ENCODE data around the gene SND1.
"Not testable (repeated sequence)": the region's sequence is repeated elsewhere in the genome, so short reads cannot be mapped to it uniquely, and the experiment has no call there.

Gene SND1

DNA sequence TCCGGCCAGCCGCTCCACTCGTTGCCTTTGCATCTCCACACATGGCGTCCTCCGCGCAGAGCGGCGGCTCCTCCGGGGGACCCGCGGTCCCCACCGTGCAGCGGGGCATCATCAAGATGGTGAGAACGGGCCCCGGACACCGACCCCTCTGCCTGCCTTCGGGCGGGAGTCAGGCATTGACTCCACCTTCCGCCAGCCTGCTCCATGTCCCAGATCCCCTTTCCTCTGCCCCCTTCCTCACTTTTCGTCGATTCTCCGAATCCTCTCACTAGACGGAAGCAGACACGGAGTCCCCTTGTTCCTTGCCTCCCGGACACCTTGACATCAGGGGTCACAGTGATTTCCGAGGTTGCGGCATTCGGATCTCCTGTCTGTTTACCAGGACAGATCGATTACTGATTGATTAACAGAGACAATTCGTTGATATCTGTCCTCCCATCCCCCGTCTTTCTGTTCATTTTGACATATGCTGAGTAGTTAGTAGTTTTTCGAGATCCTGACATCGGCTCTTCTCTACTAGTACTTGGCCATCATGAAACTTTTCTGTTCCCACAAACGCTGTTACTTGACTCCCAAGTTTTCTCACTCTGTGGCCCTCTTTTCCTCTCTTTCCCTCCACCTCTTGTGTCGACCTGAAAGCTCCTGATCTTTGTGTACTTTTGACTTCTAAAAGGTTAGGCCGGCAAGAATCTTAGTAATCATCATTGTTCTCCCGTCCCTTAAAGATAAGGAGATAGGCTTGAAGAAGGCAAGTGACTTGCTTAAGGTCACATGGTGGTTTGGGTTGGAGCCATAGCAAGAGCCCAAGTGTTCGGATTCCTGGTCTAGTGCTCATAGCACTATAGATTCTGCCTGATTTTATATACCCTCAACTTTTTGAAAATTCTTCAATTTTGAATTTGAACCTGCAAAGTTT is 597 bp downstream of the SND1 start:
- in situ Hi-C loops (cut with MboI; ENCODE audit: low sequenced_read_pairs): no loop called here

DNA sequence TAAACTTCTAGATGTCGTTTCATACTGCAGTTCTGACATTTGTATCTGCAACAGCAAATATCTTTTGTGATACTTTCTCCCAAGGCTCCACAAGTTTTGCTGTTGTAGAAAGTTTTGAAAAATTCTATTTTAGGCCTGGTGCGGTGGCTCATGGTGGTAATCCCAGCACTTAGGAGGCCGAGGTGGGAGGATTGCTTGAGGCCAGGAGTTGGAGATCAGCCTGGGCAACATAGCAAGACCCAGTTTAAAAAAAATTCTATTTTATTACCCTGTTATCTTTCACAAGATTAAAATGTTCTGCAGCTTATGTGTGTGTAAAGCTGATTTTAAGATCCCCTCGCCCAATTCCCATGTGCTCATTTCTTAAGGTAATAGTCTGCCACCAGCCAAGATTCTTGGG is 1.4 kb downstream of the SND1 start:
- in situ Hi-C loops (cut with MboI; ENCODE audit: low sequenced_read_pairs): no loop called here

DNA sequence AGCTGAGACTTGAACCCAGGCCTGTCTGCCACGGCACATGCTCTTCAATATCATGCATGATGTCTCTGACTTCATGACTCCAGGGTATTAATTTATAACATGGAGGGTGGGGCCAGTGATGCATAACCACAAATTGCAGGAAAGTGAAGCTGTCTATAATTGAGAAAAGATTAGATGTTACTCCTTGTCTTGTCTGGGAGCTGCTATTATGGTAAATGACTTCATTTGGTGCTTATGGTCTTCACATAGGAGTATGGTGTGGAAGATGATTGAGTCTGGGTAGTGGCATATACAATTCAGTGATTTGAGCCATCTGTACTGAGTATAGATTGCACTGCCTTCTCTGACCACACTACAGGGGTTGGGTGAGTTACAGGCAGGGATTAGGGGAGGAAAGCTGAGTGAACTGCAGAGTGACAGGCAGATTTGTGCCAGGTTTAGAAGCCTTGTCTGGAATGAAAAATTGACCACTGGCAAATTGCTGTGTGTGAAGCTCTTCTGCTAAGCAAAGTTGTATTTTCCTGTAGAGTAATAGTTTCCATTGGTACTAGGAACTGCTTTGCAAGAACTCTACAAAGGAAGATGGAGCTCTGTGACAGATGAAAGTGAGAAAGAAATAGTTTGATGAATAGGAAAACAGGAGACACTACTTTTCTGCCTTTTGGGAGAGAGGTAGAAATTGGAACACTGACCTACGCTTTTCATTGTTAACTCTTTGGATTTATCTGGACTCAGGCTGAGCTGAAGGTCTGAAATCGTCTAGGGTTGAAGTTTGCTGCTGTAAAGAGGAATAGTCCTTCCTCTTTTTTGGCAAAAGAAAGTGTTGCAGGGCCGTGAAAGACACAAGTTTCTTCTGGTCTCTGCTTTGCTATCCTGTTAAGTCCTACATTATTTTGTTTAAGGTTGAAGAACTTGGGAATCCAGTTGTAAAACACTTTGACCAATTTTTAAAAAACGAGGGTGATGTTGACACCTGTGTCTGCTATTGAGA is 2.7 kb downstream of the SND1 start:
- in situ Hi-C loops (cut with MboI; ENCODE audit: low sequenced_read_pairs): no loop called here

DNA sequence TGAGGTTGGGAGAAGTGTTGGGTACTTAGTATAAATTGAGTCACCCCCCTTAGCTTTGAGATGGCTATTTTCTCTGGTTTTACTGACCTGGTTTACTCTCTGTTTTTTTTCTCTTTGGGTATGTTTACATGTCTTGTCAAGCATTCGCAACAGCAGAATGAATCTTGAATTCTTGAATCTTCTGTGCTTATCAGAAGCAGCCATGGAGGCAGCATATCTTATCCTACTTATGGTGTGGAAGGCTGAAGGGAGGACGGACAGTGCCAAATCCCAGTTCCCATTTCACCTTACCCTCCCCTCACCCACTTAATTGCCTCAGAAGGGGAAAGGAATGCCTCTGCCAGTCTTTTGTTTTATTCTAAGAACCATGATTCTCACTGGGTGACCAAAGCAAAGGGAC is 3.7 kb downstream of the SND1 start:
- in situ Hi-C loops (cut with MboI; ENCODE audit: low sequenced_read_pairs): no loop called here

DNA sequence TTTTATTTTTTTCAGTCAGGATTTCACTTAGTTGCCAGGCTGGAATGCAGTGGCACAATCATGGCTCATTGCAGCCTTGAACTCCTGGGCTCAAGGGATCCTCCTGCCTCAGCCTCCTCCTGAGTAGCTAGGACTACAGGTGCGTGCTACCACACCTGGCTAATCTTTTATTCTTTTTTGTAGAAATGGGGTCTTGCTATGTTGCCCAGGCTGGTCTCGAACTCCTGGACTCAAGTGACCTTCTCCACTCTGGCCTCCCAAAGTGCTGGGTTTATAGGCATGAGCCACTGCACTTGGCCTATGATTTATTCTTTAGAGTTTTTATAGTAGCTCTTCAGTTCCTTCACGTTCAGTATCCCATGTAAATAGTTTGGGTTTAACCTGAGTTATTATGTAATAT is 5.5 kb downstream of the SND1 start:
- in situ Hi-C loops (cut with MboI; ENCODE audit: low sequenced_read_pairs): no loop called here

DNA sequence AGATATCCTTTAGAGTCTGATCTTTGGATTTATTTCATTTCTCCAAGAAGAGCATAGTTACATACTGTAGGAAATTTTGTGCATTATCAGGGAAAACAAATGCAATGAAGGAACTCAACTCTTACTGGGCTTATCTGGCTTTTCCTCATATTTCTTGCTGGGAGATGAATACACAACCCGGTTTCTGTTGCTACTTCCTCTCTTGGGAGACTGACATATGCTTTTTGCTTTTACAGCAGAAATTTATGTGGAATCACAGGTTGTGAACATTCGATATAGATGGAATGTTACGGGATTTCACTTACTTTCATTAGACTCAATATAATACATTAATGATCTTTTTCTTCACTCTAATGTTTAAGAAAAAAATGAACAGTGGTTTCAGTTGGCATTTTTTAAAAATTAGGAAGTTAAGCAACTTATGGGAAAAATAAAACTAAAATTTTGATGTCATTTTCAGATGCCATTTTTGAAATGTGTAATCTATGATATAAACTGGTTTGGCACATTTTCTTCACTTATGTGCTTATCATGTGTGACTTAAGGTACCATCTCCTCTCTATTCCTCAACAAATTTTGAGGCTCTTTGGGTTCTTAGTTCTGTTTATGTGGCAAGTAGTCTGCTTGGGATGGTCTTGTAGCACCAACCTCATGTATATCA is 7.1 kb downstream of the SND1 start:
- in situ Hi-C loops (cut with MboI; ENCODE audit: low sequenced_read_pairs): no loop called here

DNA sequence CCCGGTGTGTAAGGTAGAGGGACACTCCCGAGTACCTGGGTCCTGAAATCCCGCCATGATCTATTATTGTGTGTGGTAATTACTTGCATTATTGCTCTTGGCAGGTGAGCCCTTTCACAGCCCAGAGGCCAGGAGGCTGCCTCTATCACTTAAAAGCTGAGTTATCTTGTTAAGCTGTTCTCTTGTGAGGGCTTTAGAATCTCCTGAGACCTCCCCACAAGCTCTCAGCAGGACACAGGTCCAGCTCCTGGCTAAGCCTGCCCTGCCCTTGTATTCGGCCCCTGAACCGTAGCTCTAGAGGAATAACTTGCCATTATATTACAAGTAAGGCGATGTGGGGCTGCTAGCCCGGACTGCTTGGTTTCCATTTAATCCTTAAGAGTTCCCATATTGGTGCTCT is 13.9 kb downstream of the SND1 start:
- in situ Hi-C loops (cut with MboI; ENCODE audit: low sequenced_read_pairs): no loop called here

DNA sequence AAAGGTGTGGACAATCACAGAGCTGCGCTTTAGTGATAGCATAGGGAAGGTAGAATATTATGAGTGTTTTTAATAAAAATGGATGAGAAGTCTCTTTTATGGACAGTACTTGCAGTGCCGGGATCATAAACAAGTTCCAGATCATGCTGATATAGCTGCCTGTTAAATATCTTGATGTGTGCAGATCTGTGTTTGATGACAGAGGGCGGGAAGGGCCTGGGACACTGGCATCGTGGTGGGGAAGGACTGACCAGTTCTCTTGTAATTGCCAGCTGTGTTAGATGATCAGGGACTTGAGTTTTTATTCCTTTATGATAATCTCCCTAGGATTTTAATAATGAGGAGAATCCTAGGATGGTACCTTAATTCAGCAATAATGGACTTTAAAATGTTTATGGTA is 14.6 kb downstream of the SND1 start:
- in situ Hi-C loops (cut with MboI; ENCODE audit: low sequenced_read_pairs): no loop called here

DNA sequence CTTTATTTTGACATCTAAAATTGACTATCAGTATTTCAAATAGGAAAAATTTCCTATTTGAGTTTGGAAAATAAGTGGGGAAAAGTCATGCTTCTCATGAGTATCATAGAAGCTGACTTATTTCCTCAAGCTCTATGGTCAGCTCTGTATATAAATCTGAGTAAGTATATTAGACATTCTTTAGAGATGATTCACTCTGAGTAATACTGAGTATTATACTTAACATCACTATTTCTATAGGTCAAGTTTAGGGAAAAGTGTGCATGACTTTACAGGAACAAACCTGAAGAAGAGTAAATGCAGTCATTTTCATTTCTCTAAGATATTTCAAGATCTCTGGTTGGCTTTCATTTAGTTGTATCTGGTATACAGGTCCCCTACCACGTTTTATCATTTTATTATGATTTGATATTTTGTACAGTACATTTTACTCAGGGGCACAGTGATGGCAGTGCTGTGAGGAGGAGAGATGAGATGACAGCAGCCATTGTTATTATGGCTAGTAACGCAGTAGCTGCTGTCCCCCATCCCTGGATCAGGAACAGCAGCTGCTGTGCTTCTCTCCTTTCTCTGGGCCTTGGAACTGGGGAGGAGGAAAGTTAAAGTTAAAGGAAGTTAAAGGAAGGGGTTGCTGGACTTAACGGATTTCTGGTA is 15.2 kb downstream of the SND1 start:
- in situ Hi-C loops (cut with MboI; ENCODE audit: low sequenced_read_pairs): no loop called here

DNA sequence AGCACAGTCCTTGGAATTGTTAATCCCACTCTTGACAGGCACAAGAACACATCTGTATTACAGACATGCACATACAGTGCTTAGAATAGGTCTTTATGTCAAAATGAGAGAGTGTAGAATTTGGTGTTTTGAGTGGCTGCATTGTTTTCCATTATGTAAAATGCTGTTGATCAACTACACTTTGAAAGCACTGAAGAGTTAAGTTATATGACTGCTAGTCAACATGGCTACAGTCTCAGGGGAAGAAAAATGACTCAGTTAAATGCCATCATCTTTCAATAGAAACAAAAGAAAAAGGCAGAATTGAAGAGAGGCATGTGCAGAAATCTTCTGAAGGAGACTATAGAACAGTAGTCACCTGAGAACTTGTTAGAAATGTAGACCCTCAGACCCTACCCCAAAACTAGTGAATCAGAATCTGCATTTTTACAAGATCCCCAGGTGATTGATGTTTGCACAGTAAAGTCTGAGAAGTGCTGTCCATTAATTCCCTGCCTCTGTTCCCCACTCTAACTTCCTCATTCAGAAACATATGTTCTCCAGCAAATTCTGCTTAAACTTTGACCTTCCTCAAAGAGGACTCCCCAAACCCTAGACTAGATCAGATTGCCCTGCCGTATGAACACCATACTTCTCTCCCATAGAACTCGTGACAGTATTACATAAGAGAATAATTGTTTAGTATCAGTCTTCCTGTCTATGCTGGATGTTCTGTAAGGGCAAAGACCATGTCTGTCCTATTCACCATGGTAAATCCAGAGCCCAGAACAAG is 16.0 kb downstream of the SND1 start:
- in situ Hi-C loops (cut with MboI; ENCODE audit: low sequenced_read_pairs): no loop called here

DNA sequence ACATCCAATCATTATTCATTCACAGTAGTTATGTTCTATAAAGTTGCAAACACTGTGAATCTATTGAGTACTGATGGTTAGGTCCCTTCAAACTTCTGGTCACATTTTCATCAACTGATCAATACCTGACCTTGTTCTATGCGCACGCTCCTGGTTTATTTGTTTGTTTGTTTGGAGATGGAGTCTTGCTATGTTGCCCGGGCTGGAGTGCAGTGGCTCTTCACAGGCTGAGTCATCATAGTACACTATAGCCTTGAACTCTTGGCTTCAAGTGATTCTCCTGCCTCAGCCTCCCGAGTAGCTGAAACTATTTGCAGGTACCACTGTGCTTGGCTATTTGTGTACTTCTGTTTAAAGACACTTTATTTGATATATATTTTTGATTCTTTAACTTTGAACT is 19.3 kb downstream of the SND1 start:
- in situ Hi-C loops (cut with MboI; ENCODE audit: low sequenced_read_pairs): no loop called here

DNA sequence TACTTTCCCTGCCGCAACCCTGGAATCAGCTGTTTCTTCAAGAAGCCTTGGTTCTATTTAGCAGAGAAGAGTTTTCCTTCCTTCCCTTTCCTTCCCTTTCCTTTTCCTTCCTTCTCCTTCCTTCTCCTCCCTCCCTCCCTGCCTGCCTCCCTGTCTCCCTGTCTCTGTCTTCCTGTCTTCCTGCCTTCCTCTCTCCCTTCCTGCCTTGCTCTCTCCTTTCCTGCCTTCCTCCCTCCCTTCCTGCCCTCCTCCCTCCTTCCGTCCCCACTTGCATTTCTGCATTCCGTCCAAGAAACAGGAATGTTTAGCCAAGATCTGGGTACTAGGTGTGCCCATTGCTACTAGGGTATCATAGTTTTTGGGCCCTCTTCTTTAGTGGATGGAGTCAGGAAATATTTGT is 21.9 kb downstream of the SND1 start:
- in situ Hi-C loops (cut with MboI; ENCODE audit: low sequenced_read_pairs): no loop called here

DNA sequence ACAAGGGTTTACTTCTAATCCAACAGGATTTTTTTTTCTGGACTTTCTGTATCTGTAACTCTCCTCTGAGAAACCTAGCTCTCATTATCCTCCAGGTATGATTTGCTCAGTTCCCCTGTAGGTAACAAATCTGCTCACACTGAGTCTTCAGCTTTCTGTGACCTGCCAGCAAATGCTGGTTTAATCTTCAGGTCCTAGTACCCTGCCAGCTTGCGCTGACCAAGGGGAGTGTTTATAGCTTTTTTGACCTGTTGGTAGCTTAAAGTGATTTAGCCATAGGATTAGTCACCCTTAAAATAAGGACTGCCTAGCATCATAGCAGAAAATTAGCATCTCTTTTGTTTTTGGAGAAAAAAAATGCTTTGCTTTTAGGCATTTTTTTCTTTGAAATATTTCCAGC is 22.4 kb downstream of the SND1 start:
- in situ Hi-C loops (cut with MboI; ENCODE audit: low sequenced_read_pairs): no loop called here

DNA sequence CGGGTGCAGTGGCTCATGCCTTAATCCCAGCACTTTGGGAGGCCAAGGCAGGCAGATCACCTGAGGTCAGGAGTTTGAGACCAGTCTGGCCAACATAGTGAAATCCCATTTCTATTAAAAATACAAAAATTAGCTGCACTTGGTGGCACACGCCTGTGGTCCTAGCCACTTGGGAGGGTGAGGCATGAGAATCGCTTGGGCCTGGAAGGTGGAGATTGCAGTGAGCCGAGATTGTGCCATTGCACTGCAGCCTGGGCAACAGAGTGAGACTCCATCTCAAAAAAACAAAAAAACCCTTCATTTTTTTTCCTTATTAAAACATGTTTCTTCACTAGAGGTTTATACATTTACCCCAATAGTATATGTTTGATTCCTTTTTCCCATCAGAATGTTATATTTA is 22.9 kb downstream of the SND1 start:
- in situ Hi-C loops (cut with MboI; ENCODE audit: low sequenced_read_pairs): not testable (repeated sequence)

DNA sequence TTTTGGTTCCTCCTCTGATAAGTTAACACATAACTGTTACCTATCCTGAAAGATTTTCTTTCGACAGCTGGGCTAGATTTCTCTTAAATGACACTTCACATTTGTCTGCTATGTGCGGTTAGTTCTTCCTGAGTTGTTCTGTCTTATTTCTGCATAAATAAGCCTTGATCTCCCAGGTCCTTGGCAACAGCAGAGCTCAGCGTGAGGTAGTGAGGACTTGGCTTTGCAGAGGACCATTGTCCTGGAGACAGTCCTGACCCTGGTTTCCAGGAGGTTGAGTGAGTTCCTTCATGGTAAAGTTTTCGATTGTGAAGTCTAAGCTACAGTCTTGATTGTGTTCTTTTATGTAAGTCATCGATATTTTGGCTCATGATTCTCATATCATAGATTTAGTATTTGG is 23.7 kb downstream of the SND1 start:
- in situ Hi-C loops (cut with MboI; ENCODE audit: low sequenced_read_pairs): no loop called here

DNA sequence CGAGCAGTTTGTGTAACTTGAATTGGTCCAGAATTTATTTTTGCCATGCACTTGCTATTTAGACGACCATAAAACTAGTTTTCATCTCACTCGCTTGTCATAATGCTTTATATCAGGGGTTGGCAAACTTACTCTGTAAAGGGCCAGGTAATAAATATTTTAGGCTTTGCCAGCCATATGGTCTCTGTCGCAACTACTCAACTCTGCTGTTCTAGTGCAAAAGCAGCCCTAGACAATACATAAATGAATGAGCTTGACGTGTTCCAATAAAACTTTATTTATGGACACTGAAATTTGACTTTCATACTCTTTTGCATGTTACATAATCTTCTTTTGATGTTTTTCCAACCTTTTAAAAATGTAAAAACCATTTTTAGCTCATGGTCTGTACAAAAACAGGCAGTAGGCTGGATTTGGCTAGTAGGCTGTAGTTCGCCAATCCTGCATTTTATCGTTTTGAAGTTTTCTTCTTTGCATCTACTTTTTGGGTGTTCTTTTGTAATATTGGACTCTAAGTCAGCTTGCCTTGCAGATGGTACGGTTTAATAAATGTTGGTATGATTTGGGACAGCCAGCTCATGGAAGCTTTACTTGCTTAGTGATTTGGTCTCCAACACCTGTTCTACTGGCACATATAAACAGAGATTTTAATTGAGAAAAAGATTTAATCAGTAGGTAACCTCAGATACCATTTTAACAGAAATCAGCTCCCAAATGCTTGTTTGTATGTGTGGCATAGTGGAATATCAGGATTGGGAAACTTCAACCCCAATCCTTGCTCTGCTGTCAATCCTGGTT is 25.6 kb downstream of the SND1 start:
- in situ Hi-C loops (cut with MboI; ENCODE audit: low sequenced_read_pairs): no loop called here

DNA sequence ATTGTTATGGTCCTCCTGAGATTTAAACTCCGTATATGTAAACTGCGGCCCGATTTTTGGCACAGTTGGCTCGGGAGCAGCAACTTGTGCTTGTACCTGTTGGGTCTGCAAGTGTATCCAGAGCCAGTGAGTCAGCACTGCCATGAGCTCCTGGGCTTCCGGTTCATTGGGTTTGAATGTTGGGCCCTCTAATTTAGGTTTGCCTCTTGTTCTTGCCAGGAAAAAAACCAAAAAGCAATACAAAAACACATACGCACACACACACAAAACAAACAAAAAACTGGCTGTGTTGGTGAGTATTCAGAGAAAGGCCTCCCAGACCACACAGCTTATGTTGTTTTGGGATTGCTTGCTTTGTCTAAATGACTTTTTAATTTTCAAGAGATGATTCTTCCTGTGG is 26.3 kb downstream of the SND1 start:
- in situ Hi-C loops (cut with MboI; ENCODE audit: low sequenced_read_pairs): no loop called here

DNA sequence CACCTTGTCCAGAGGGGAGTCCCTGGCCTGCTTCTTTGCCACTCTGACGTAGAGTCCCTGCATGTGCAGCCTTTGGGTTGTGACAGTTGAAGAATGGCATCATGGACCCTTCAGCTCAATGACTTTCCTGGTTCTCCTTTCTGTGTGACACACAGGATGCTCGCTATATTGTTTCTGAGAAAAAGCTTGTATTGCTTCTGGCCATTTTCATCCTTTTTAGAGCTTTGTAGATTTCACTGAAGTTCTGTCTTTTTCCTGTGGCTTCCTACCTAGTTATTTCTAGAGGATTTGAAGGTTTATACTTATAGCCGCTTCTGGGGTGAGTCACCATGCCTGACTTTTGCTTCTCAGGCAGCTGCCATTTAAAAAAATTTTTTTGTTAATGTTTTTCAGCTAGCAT is 27.0 kb downstream of the SND1 start:
- in situ Hi-C loops (cut with MboI; ENCODE audit: low sequenced_read_pairs): no loop called here

DNA sequence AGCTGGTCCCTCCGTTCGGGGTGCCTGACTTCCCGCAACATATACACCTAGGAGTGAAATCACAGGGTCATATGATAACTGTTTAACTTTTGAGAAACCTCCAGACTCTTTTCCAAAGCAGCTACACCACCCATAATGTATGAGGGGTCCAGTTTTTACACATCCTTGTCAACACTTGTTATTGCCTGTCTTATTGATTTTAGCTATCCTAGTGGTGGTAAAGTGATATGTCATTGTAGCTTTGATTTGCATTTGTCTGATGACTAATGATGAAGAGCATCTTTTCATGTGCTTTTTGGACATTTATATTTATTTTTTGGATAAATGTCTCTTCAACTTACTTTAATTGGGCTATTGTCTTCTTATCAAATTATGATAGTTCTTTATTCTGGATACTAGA is 29.0 kb downstream of the SND1 start:
- in situ Hi-C loops (cut with MboI; ENCODE audit: low sequenced_read_pairs): no loop called here
